Mucosa of stomach (tissue), 1 donor: ENCODE measurements around the gene KLHL29.

ENCODE experiments used
- H3K27me3 ChIP-seq: one replicate; pipeline ENCODE4 v1.7.0; 2013; ENCODE audit warnings: mild to moderate bottlenecking, low read length; ENCODE audit not compliant: control insufficient read depth, insufficient read depth
- H3K36me3 ChIP-seq: one replicate; pipeline ENCODE4 v1.7.0; 2013; ENCODE audit warnings: low read length; ENCODE audit not compliant: control insufficient read depth, insufficient read depth
- H3K4me1 ChIP-seq: one replicate; pipeline ENCODE4 v1.7.0; 2013; ENCODE audit warnings: mild to moderate bottlenecking, low read length; ENCODE audit not compliant: control insufficient read depth, insufficient read depth
- H3K4me3 ChIP-seq: one replicate; pipeline ENCODE4 v1.7.0; 2013; ENCODE audit warnings: low read length
- H3K9ac ChIP-seq: one replicate; pipeline ENCODE4 v1.7.0; 2013; ENCODE audit warnings: mild to moderate bottlenecking, low read length, moderate library complexity
- H3K9me3 ChIP-seq: one replicate; pipeline ENCODE4 v1.7.0; 2013; ENCODE audit warnings: mild to moderate bottlenecking, low read length, moderate library complexity; ENCODE audit not compliant: control insufficient read depth
- donor health status: Pancreatic carcinoma.

Gene KLHL29

DNA sequence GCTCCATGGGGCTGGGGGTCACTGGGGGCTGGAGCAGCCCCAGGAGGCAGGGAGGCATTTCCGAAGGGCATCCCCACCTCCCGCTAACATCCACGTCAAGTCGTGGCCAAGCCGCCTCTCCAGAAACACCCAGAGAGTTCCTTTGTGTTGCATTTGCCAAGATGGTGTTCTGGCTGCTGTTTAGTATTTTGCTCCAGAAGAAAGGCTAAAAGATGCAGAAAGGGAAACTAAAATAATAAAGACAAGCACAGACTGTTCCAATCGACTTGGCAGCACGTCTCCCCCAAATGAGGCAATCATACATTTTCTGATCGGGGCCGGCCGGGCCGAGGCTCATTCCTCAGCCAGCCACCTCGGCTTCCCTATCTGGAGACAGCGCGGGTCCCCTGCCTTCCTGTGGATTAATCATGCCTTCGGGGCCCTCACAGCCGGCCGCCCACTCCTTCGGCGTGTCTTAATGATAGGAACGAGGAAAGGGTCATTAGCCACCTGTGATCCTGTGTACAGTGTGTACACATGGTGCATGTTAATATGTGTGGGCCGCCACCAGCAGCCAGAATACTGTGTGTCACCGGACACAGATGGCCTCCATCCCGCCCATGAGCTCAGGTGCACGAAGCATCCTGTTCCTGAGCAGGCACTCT lies 169.2 kb downstream of the KLHL29 start:
- Histone ChIP-seq H3K36me3 (no peaks in the 10 kb centered on the region), H3K9me3 (no peaks in the 10 kb centered on the region), H3K4me1 (no peaks in the 10 kb centered on the region), H3K4me3 (no peak overlapping the region), H3K27me3 (no peaks in the 10 kb centered on the region), H3K9ac (no peak overlapping the region)

DNA sequence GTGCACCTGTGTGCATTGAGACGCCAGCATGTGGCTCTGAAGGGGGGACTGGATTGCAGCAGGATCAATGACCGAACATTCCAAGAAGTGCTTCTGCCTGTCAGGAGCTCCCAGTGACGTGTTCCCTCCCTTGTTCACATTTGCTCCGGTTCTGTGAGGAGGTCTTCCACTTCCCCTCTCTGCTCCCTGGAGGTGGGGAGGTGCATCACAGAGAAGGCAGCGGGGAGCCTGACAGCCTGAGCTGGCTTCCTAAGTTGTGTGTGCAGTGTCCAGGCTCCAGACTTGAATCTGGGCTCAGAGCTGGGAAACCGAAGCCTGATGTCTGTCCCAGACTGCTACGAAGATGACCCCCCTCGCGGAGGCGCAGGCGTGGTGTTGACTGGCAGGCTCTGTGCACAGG lies 171.0 kb downstream of the KLHL29 start:
- Histone ChIP-seq H3K9me3 (no peaks in the 10 kb centered on the region), H3K9ac (no peak overlapping the region), H3K36me3 (no peaks in the 10 kb centered on the region), H3K27me3 (no peaks in the 10 kb centered on the region), H3K4me1 (no peaks in the 10 kb centered on the region), H3K4me3 (no peak overlapping the region)

DNA sequence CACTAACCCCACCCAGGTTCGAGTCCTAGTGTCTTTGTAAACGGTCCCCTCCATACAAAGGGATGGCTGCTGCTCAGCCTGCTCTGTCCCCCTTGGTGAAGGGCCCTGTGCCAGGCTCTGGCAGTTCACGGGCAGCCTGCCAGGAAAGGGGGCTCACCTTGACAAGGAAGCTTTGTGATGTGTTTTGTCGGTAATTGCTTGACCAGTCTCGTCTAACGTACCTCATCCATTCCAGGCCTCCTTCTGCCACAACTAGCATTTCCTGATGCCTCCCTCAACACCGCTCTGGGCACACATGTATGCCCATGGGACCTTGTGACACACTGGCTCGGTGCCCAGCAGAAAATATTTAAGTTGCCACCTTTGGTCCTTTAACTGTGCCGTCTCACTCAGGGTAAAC lies 171.9 kb downstream of the KLHL29 start:
- Histone ChIP-seq H3K36me3 (no peaks in the 10 kb centered on the region), H3K9me3 (no peaks in the 10 kb centered on the region), H3K27me3 (no peaks in the 10 kb centered on the region), H3K4me3 (no peak overlapping the region), H3K9ac (no peak overlapping the region), H3K4me1 (no peaks in the 10 kb centered on the region)

DNA sequence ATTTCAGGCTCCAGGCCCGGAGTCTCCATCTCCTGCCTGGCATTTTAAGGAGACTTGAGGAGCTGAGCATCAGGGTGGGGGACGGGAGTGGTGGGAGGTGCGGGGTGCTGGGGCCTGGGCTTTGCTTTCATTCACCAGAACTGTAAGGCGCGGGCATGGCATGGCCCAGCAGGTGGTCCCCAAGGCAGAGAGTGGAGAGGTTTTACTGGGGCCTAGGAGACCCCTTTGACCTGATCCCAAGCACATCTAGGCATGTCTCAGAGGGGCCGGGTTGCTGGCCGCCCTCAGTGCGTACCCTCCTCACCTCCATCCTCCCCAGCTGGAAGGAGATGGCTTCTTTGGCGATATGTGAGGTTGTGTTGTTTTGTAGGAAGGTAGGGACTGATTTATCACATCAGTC lies 172.5 kb downstream of the KLHL29 start:
- H3K4me3 ChIP-seq = no peak overlapping the region
- no peaks in the 10 kb centered on the region for H3K27me3 ChIP-seq
- H3K9me3 ChIP-seq = no peaks in the 10 kb centered on the region
- no peaks in the 10 kb centered on the region for H3K4me1 ChIP-seq
- no peaks in the 10 kb centered on the region for H3K36me3 ChIP-seq
- no peak overlapping the region for H3K9ac ChIP-seq

DNA sequence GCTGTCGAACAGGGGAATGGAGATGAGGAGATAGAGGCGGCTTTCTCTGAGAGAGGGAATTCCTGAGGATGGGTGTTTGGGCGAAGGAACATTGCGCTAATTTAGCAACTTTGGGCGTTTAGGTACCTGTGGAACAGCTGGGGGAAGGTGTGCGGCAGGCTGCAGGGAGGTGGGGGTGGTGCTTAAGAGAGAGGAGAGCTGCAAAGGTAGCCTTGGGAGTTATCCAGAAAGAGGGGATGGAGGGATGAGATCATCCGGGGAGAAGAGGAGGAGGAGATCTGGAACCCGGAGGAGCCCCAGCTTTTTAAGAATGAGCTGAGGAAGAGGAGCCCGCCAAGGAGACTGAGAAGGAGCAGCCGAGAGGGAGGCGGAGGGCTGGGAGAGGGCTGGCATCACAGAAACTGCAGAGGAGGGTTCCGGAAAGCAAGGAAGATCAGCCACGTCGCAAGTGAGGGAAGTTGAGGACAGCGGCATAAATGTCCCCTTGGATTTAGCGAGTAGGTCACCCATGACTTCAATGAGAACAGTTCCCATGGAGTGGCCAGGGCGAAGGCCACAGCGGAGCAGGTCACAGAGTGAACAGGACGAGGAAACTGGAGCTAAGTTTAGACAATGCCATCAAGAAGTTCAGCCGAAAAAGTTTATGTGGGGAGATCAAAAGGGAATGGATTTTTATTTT lies 174.7 kb downstream of the KLHL29 start:
- H3K27me3 ChIP-seq = no peaks in the 10 kb centered on the region
- H3K9ac ChIP-seq = no peak overlapping the region
- no peaks in the 10 kb centered on the region for H3K9me3 ChIP-seq
- no peak overlapping the region for H3K4me3 ChIP-seq
- H3K36me3 ChIP-seq = no peaks in the 10 kb centered on the region
- peaks cover 8% of the 10 kb centered on the region for H3K4me1 ChIP-seq

DNA sequence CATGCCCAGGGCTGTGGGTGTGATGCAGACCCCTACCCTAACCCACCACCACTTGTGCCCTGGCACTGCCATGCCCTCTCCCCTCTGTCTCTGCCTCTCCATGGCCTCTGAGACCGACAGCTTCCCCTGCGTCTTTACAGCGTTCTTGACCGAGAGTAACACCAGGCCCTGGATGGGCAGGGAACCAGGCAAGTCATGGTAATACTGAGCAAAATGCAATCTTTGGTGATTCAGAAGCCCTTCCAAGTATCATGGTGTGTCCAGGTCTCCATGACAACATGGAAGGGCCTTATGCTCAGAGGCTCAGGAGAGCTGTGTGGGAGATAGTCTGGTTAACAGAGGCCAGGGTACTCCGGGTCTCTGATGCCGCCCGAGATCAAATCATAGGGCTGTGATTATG lies 176.1 kb downstream of the KLHL29 start:
- no peaks in the 10 kb centered on the region for H3K36me3 ChIP-seq
- H3K9me3 ChIP-seq = no peaks in the 10 kb centered on the region
- H3K9ac ChIP-seq = no peak overlapping the region
- no peak overlapping the region for H3K4me3 ChIP-seq
- no peaks in the 10 kb centered on the region for H3K27me3 ChIP-seq
- H3K4me1 ChIP-seq = peaks cover 9% of the 10 kb centered on the region

DNA sequence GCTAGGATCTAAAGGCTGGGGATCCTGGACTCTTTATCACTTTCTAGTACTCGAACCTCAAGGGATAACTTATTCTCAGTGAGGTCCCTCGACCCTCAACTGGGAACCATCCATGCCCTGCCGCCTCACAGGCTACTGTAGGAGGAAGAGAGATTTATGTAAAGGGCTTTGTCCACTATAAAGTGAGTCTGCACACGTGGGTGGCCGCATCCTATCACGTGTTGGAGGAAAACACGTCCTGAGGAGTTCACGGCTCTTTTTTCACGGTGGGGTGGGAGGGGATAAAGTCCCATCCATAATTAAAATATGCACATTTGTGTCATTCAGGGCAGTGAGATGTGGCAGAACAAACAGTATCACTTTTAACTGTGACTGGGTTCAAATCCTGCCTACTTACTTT lies 176.6 kb downstream of the KLHL29 start:
- H3K9me3 ChIP-seq = no peaks in the 10 kb centered on the region
- no peak overlapping the region for H3K9ac ChIP-seq
- no peaks in the 10 kb centered on the region for H3K36me3 ChIP-seq
- no peak overlapping the region for H3K4me3 ChIP-seq
- no peaks in the 10 kb centered on the region for H3K27me3 ChIP-seq
- H3K4me1 ChIP-seq = peaks cover 9% of the 10 kb centered on the region

DNA sequence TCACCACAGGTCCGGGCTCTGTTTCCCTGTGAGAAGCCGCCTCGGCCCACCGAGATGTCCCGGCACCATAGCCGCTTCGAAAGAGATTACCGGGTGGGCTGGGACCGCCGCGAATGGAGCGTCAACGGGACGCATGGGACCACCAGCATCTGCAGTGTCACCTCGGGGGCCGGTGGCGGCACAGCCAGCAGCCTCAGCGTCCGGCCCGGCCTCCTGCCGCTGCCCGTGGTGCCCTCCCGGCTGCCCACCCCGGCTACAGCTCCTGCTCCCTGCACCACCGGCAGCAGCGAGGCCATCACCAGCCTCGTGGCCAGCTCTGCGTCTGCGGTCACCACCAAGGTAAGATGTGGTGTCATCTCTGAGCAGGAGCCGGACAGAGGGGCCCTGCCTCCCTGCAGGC lies 177.2 kb downstream of the KLHL29 start:
- Histone ChIP-seq H3K4me1 (peaks cover 9% of the 10 kb centered on the region), H3K9ac (no peak overlapping the region), H3K9me3 (no peaks in the 10 kb centered on the region), H3K27me3 (no peaks in the 10 kb centered on the region), H3K4me3 (no peak overlapping the region), H3K36me3 (no peaks in the 10 kb centered on the region)

DNA sequence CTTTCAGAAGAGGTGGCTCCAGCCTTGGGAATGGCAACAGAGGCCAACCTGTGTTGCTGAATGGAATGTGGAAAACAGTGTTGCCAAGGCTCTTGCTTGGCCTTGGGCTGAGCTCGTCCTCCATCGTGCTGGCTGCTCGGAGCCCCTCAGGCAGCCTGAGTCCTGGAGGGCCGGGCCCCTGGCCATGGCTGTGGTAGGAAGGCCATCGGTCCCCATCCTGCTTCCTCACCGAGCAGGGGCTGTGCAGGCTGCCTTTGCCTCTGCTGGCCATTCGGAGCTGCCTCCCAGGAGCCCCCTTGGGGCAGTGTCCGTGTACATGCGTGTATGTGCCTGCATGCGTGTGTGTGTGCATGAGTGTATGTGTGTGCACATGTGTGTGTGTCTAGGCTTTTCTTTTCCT lies 178.2 kb downstream of the KLHL29 start:
- Histone ChIP-seq H3K27me3 (no peaks in the 10 kb centered on the region), H3K36me3 (no peaks in the 10 kb centered on the region), H3K4me1 (peaks cover 9% of the 10 kb centered on the region), H3K4me3 (no peak overlapping the region), H3K9ac (no peak overlapping the region), H3K9me3 (no peaks in the 10 kb centered on the region)

DNA sequence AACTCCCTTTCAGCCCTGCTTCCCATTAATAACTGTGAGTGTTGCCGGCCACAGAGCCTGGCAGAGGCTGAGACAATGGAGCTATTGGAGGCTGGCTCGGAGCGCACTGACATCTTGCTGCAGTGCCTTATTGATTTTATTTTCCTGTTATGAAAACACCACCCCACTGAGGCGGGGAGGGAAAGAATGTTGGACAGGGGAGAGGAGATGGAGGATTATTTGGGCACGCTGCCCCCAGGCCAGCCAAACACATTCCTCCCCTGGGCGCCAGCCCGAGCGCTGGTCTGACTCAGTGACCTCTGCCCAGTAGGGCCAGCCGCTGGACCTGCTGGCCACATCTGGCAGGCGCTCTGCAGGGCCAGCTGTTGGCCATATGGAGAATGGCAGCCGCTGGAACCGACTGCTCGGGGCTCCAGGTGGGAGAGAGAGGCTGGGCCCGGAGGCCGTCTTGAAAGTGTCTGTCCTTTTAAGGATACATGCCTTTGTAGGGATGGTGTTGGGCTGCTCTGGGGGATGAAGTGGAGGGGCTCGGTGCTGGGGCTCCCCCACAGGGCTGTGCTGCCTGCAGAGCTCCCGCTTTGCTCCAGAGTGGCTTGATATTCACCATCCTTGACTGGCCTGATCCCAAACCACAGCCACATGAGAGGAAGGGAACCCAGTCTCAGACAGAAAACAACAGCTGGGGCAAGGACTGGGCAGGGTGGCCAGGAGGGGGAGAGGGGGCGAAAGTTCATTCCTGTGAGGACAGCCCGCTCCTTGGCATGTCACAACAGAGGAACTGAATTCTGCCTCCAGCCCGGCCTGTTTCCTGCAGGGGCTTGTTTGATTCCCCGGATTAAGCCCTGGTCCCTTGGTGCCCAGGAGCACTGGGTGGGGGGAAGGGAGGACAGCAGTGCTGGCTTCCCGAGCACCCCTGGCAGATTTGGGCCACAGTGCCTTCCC lies 179.0 kb downstream of the KLHL29 start:
- Histone ChIP-seq H3K9ac (no peak overlapping the region), H3K27me3 (no peaks in the 10 kb centered on the region), H3K9me3 (no peaks in the 10 kb centered on the region), H3K4me1 (peaks cover 9% of the 10 kb centered on the region), H3K4me3 (no peak overlapping the region), H3K36me3 (no peaks in the 10 kb centered on the region)

DNA sequence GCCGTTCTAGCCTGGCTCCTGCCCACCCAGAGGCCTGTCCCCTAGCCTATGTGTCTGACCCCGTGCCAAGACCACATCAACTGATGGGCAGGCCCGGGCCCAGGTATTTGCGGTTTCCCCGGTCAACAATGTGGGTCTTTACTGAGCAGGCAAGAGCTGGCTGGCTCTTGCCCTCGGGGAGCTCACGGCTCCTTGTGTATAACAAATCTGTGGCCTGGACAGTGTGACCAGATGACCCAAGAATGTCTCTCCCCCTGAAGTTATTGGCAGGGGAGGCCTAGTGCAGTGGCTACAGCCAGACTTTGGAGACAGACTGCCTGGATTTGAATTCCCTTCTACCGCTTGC lies 179.6 kb downstream of the KLHL29 start:
- H3K9ac ChIP-seq = no peak overlapping the region
- H3K27me3 ChIP-seq = no peaks in the 10 kb centered on the region
- peaks cover 9% of the 10 kb centered on the region for H3K4me1 ChIP-seq
- no peaks in the 10 kb centered on the region for H3K9me3 ChIP-seq
- H3K4me3 ChIP-seq = no peak overlapping the region
- H3K36me3 ChIP-seq = no peaks in the 10 kb centered on the region

DNA sequence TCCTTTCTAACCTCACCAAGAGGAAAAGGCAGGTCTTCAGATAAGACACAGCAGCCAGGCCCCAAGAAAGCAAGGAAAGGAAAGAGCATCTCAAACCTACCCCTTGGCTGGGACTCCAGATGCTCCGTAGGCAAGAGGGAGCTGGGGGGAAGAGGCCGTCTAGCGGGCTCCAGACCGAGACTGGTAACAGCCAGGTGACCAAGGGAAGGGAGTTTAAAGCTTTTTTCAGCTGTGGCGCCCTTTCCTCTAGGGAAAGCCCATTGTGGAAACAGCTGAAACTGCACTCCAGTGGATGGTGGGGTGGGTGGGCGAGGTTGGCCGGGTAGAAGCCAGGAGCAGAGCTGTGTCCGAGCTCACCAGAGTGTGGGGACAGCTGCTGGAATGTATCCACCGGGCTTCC lies 180.4 kb downstream of the KLHL29 start:
- no peak overlapping the region for H3K9ac ChIP-seq
- no peaks in the 10 kb centered on the region for H3K9me3 ChIP-seq
- no peak overlapping the region for H3K4me3 ChIP-seq

More for the DNA sequence above, 180.4 kb downstream of the KLHL29 start:
- Histone ChIP-seq H3K36me3 (no peaks in the 10 kb centered on the region), H3K27me3 (no peaks in the 10 kb centered on the region), H3K4me1 (peaks cover 9% of the 10 kb centered on the region)
